ENCODE results near the gene PCYT1A.

The PCYT1A gene

GRCh38 chr3:196235452-196236122 is 51.9 kb downstream of the PCYT1A start:
- no peak for DNase-seq

DNA sequence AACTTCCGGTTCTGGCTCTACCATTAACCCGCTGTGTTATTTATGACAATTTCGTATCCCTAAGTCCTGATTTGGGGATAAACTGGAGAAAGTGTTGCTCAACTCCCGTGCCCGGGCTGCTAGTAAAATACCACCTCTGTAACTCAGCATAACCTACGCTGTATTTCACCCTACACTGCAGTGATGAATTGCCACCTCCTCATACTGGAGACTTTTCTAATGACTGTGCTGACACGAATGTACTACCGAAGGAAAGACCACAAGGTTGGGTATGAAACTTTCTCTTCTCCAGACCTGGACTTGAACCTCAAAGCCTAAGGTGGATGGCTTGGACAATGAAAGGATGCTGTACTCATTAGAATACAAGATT is 54.7 kb downstream of the PCYT1A start:
- no peak for DNase-seq

DNA sequence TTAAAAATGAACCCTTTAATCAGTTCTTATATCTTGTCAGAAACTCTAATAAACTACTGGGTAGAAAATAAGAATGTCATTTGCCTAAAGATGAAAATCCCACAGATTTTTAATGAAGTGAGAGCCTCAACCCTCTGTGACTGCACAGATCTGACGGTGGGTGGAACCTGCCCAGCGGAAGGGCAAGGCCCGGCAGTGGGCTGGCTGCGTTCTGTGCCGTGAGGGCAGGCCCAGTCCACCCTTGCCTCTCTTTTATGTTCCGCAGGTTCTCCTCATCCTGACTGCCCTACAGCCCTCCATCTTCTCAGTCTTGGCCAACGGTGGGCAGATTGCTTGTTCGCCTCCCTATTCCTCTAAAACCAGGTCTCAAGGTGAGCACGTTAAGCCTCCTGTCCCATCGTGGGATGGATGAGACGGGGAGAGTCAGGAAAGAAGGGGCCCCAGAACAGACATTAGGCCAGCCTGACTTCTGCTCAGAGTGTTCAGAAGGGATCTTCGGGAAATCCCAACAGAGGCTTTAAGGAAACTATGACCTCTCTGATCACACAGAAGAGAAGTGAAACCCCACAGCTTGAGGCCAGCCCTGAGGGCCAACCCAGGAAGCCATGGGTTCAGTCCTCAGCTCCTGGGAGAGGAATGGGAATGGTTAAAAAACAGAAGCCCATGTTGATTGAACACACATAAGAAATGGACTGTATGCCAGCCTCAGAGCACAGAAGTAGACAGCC is 55.2 kb downstream of the PCYT1A start:
- no peak for DNase-seq

DNA sequence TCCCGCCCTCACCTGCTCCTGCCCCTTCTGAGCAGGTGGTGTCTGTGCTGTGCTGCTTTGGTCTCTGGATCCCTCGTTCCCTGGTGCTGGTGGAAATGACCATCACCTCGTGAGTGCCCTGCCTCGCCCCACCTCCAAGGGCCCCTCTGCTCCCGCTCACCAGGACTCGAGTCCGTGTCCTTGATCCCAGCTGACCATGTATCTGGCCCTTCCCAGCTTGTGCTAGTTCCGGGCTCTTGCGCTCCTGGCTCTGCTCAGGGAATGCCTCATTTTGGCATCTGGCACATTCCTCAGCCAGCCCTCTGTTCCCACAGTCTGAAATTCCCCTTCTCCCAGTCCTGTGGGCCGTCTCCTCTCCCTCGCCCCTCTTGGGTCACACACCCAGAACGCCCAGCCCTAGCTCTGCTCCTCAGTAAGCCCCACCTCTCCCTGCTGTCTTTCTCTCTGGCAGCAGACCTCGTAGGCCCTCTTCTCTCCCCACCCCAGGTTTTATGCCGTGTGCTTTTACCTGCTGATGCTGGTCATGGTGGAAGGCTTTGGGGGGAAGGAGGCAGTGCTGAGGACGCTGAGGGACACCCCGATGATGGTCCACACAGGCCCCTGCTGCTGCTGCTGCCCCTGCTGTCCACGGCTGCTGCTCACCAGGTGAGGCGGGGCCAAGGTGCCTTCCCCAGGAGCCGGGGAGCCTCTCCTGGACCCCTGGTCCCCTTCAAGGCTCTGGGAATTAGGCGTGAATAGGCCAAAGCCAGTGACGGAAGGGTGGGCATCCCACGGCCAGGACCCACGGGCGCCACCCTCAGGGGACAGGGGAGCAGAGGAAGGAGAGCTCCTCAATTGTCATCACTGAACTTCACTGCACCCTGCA is 59.7 kb downstream of the PCYT1A start:
- no peak for DNase-seq

GRCh38 chr3:196227121-196227561 is 60.4 kb downstream of the PCYT1A start:
- no peak for DNase-seq

DNA sequence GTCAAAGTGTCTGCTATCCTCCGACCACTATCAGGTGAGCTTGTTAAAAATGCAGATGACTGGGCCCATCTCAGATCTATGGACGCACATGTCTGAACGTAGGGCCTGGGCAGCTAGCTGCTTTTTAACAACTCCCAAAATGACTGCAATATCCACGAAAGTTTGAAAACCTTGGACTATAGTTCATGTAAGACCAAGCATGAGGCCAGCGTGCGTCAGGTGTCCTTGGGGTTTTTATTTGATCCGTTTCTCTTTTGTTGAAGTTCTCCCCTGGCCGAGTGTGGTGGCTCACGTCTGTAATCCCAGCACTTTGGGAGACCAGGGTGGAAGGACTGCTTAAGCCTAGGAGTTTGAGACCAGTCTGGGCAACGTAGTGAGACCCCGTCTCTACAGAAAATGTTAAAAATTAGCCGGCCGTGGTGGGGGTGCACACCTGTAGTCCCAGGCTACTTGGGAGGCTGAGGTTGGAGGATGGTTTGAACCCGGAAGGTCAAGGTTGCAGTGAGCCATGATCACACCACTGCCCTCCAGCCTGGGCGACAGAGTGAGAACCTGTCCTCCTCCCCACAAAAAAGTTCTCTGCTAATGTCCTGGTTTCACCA is 61.7 kb downstream of the PCYT1A start:
- DNase-seq: no peak

GRCh38 chr3:196225086-196225485 is 62.4 kb downstream of the PCYT1A start:
- no peak for DNase-seq

- no peak for DNase-seq
Observed at GRCh38 chr3:196222876-196223595, 64.5 kb downstream of the PCYT1A start.

GRCh38 chr3:196220991-196221390 is 66.5 kb downstream of the PCYT1A start:
- no peak for DNase-seq

DNA sequence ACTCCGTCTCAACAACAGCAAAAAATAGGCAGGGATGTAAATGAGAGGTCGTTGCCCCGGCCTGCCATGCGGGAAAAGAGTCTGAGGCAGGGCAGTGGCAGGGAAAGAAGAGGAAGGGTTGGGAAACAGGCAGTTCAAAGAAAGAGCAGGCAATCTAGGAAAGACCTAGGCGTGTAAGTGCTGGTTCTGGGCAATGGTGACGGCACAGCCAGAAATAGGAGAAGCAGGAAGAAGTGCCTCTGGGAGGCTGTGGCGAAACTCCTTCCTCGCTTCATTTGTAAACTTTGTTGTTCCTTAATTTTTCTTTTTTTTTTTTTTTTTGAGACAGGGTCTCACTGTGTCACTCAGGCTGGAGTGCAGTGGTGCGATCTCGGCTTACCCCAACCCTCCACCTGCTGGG is 66.9 kb downstream of the PCYT1A start:
- no peak for DNase-seq

GRCh38 chr3:196219970-196220311 is 67.6 kb downstream of the PCYT1A start:
- no peak for DNase-seq

- peak; percentile 9 for DNase-seq
Observed at GRCh38 chr3:196219194-196219969, 68.1 kb downstream of the PCYT1A start.

DNA sequence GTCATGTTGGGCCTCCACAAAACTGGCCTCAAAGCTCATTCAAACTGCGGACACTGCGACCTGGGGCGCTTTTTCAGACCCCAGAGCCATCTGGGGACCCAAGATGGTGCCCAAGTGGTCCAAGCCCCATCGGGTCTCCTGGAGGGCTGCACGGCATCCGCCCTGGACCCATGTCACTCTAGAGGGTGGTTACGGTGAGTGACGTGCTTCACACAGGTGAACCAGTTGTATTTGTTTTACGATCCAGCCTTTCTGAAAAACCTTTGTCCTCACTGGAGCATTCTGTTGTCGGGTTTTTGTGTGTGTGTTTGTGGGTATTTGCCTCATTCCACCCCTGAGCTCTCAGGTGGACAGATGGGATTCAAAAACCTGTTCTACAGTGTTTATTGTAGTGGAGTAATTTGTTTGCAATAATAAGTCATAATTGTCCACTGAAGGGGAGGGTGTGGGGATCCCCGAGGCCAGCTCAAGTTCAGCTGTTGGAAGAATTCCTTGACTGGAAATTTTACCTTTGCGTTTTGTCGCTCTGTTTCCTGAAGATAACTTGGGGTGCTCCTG is 69.3 kb downstream of the PCYT1A start:
- DNase-seq: no peak

DNA sequence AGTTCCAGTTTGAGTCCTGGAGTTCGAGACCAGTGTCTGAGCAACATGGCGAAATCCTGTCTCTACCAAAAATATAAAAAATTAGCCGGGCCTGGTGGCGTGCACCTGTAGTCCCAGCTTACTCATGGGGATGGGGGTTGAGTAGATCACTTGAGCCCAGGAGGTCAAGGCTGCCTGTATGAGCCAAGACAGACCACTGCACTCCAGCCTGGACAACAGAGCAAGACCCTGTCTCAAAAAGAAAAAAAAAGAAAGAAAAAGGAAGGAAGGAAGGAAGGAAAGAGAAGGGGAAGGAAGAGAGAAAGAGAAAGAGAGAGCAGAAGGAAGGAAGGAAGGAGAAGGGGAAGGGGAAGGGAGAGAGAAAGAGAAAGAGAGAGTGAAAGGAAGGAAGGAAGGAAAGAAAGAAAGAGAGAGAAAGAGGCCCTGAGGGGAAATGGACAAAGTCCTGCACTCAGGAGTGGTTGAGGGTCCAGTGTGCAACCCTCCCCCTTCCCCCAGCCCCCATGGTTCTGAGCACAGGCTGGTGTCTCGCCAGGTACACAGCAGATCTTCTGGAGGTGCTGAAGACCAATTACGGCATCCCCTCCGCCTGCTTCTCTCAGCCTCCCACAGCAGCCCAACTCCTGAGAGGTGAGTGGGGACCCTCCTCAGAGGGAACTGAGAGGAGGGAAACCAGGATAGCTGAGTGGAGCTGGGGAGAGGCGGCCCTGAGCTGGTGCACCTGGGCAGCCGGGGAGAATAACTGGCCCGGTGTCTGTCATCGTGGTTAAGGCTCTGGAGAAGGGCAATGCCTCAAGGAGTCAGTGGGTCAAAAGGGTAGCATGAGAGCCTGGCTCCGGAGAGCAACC is 70.0 kb downstream of the PCYT1A start:
- DNase-seq: no peak

GRCh38 chr3:196216681-196217211 is 70.8 kb downstream of the PCYT1A start:
- no peak for DNase-seq

DNA sequence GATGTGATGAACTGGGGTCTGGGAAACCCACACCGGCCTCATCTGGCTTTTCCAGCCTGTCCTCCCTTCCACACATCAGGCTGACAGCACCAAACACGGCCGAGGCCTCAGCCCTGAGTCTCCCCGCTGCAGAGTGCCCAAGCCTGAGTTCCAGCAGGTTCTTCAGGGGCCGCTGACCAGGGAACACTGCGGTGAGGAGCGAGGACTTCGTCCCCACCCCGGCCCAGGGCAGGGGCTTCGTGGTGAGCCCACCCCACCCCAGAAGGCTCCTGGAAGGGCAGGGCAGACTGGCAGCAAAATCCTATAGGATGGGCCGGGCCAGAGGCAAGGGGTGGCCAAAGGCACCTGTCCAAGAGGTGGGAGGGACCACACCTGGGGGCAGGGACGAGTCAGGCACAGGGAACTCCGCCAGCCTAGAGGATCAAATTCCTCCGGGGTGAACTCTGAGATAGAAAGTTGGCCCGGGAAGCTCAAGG is 71.4 kb downstream of the PCYT1A start, which contains the start of gene SLC51A:
SLC51A (plus strand) TSS at position 446 of the 476 bp plus-strand sequence. CDS start 179 bp downstream, outside the sequence.
- no peak for DNase-seq

DNA sequence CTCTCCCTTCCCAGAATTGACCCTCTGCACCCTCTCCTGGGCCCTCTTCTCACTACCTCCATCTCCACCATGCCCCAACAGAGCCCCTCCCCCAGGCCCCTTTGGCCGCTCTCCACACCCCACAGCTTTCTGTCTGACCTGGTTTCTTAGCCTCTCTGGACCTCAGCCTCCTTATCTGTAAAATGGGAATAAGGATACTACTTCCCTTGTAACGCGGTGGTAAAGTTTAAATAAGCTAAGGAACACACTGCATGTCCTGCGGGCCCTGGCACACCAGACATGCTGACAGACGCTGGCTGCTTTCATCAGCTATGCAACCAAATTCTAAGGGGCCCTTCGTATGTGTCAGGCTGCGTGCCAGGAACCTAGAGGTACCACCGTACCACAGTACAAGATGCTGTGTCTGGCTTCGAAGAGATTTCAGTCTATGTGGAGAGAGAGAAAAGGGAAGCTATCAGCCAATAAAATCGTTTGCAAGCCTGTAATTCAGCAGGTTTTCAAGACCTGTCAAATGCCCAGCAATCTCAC is 72.0 kb downstream of the PCYT1A start:
- DNase-seq: no peak

DNA sequence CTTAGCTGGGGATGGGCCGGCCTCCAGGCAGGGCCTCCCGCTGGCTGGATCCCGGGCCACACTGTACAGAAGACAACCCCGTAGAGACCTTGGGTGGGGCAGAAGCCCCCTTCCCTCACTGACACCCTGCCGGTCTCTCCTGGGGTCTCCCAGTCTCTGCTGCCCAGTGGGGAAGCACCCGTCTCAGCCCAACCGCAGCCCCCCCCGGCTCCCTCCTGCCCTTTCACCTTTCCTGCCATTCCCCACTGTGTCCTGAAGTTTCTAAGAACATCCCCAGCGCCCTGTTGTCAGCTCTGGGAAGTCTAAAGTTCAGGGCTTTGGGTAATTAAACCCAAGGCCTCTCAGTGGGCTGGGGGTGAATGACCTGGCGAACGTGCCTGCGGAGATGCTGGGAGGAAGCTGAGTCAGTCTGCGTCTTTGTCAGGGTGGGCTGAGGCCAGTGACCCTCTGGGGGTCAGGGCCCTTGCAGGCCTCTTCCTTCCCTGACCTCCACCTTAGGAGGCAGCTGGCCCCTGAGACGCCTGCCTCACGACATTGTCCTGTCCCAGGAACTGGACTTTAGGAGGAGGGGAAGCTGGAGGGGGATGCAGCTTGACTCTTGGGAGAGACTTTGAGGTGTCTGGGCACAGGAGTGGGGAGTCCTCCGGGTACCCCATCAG is 72.6 kb downstream of the PCYT1A start:
- no peak for DNase-seq

All from T1000 (cell line).